ENCODE measurements around the gene NES.

Gene NES

GRCh38 chr1:156703336-156703735 is 26.1 kb upstream of the NES start:
- DNase-seq, result no peak

- no peak for DNase-seq
Measured at GRCh38 chr1:156700736-156701531, 23.7 kb upstream of the NES start.

- no peak for DNase-seq
Measured at GRCh38 chr1:156698995-156699394, 21.8 kb upstream of the NES start.

DNA sequence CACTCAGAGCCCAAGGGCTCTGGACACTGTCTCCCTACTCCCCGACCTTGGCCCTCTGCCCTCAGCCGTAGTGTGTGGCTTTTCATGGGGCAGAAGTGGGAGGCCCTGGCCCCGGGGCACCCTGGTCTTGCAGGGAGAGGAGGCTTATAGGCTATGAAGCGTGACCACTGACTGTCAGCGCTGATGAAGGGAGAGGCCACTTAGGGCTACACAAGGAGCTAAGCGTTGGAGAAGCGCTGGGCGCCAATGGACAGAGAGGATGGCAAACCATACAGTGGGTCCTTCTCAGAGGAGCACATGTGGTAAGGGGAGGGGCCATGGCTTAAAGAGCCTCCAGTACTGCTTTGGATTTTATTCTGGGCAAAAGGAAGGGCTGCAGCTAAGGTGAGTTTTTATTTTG is 20.3 kb upstream of the NES start:
- DNase-seq, result no peak

DNA sequence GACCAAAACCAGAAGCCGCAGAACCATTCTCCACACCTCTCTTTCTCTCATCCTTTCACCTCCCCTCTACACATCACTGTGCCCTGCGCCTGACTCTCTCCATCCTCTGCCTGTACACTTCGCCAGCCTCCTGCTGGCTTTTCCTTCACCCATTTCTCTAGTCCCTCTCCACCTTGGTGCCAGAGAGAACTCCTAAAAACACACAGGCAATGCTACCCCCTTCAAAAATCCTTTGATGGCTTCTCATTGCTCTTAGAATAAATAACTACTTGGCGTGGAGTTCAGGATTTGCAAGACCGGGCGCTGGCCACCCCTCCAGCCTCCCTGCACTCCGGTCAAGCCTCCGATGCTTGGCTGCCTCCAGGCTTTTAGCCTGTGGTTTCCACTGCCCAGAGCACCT is 19.5 kb upstream of the NES start:
- DNase-seq, result no peak

DNA sequence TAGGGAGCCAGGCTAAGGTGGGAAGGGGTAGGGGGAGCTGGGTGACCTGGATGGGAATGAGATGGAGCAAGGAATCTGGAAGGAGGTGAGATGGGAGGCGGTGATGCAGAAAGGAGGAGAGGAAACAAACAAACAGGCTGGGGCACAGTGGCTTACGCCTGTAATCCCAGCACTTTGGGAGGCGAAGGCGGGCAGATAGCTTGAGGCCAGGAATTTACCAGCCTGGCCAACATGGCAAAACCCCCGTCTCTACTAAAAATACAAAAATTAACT is 17.4 kb upstream of the NES start:
- no peak for DNase-seq

- no peak for DNase-seq
Measured at GRCh38 chr1:156693848-156694689, 16.9 kb upstream of the NES start.

- no peak for DNase-seq
Measured at GRCh38 chr1:156692925-156693847, 16.0 kb upstream of the NES start.

- DNase-seq, result no peak
Measured at GRCh38 chr1:156692441-156692924, 15.3 kb upstream of the NES start.

- no peak for DNase-seq
Measured at GRCh38 chr1:156691665-156692440, 14.6 kb upstream of the NES start.

GRCh38 chr1:156691191-156691590 is 14.0 kb upstream of the NES start:
- no peak for DNase-seq

GRCh38 chr1:156690675-156691036 is 13.4 kb upstream of the NES start:
- no peak for DNase-seq

DNA sequence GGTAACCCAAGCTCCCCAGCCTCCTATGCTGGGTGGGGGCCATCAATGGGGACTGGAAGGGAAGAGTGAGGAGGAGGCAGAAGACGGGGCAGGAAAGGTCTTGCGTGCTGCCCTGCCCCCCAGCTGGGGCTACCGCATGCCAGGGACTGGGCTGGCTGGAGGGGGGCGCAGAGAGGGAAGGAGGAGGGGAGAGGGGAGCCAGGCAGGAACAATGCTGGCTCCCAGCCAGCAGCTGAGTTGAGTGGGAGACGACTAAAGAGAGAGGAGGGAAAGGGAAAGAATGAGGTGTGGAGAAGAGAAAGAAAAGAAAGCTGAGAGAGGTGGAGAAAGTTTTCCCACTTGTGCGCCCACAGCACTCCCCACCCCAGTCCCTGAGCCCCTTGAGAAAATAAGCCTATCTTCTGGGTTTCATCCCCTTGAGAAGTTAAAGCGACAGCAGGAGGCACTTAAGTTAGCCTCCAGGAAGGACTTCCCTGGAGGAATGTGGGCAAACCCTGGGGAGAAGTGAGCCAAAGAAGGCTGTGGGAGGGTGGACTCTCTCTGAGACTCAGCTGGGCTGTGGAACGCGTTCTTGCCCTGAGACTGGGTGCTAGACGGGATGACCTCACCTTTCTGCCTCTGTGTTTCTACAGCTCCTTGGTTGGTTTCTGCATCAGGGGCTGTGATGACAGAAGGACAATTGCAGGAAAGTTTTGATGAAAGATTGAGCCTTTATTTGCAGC is 12.9 kb upstream of the NES start:
- DNase-seq, result no peak

DNA sequence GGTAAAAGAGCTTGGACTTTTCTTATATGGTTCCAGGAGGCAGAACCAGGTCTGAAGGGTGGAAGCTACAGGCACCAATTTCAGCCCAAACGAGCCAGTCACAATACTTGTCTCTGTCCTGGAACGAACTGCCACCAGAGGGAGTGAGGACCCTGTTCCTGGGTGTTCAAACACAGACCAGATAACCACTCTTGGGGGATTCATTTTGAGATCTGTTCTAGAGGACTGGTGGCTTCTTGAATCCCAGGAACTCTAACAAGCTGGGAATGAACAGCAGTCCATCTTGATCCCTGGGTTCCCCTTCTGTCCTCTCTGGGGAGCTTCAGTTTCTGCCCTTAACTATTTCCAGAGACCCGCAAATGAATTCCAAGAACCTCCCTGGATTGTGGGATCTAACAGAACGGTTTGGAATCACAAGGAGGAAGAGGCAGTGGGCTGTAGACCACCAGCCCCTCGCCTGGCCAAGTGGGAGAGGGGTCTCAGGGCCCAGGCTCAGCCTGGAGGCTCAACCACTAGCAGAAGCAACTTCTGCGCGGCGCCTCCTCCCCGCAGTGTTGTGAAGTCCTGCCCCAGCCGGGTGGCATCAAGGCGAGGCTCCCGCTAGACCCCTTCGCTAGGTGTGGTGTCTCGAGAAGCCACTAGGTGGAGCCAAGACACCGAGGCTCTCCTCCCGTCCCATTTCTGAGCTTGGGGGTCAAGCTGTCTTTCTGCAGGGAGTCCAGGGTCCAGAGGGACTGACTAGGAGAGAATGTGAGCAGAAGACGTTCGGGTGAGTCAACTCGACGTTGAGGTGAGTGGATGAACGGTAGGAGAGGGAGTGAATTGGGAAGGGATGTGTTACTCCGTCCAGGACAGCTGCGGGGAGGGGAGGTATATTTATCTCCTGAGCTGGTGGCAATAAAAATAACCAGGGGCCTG is 12.1 kb upstream of the NES start:
- peak; percentile 58 for DNase-seq

DNA sequence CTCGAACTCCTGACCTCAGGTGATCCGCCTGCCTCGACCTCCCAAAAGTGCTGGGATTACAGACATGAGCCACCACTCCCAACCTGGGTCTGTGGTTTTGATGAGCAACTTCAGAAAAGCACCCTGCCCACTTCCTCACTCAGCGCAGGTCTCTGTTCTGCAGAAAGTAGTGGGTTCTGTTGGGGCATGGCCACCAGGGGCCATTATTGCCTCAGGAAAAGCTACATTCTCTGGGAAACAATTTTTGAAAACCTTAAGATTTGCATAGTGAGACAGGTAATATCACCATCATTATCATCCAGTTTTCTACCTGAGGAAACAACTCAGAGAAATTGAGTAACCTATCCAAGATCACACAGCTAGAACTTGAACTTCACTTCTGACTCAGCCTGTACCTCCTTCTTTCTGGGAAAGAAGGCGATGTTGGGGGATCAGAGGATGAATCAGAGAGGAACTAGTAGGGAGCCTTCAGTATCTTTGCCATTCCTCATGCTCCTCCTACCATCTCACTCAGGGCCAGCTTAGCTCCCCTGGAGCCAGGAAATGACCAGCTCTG is 7.1 kb upstream of the NES start:
- DNase-seq, result peak; percentile 41

DNA sequence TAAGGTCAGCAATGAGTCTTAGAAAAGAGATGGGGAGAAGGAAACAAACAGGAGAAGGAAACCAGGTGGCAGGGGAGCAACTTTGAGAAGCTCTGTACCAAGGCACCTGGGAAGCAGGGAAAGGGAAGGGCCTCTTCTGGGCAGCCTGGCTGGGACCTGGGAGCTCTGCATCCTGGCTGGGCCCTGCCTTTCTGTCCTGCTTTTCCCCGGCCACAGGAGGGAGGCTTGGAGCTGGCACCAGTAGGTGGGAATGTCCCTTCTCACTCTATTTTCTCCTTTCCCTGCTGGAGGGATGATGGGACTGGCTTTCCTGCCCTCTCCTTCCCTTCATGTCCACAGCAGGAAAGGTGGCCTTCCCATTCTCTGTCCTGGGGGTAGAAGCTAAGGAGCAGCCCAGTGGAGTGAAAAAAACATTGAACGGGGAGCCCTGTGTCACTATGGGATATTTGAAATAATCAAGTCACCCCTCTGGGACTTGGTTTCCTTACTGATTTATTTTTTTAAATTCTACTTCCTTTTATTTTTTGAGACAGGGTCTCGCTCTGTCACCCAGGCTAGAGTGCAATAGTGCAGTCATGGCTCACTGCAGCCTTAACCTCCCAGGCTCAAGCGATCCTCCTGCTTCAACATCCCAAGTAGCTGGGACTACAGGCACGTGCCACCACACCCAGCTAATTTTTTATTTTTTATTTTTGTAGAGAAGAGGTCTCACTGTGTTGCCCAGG is 5.1 kb upstream of the NES start:
- no peak for DNase-seq

GRCh38 chr1:156681196-156681960 is 4.2 kb upstream of the NES start:
- no peak for DNase-seq

GRCh38 chr1:156680056-156680455 is 2.8 kb upstream of the NES start:
- DNase-seq, result no peak

All from MV-4-11 (cell line).